Measurements from ENCODE around the gene MSI2. TPM values are rescaled to one million over a fixed set of nuclear protein-coding genes. Genes with fewer than 3 reads are reported as not detected.
"Not testable (repeated sequence)": the region's sequence is repeated elsewhere in the genome, so short reads cannot be mapped to it uniquely, and the experiment has no call there.

MSI2 gene
- total and polyA plus RNA-seq, 2 donors: 25.3 to 52.5 TPM

DNA sequence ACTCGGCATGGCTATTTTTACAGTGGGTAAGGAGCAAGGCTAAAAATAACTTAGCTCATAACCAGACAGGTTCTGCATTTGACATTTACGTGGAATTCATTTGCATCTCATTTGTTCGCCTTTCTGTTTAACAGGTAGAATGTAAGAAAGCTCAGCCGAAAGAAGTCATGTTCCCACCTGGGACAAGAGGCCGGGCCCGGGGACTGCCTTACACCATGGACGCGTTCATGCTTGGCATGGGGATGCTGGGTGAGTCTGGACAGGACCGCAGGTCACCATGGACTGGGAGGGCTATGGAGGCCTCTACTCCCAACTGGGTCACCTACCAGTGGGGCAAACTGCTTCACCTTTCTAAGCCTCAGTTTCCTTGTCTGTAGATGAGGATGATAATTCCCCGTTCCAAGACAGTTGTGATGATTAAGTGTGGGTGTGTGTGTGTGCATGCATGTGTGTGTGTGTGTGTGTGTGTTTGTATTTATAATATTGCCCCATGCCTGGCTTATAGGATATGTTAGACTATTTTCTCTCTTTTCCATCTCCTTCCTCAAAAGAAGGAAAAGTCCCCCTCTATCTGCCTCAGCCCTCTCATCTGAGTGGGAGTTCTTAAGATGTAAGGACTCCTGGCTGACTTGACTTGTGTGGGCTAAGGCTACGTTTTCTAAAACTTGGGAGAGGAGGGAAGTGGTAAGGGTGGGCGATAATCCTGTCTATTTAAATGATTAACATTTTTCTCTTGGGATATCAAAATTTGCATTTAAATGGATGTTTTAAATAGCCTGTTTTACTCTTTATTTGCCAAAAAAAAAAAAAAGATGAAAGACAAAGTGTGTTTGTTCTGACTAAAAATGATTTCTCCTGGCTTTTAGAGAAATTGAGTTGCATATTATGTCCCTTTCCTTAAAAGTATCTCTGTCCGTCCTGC, 359.8 kb downstream of the MSI2 start:
- no peaks in the 10 kb centered on the region for H3K27me3 ChIP-seq (ENCODE audit: control insufficient read depth in 2 of 2, insufficient read depth in 1 of 2, low read length in 1 of 2)
- H3K4me1 ChIP-seq (ENCODE audit: control insufficient read depth in 2 of 2, insufficient read depth in 2 of 2, low read length in 2 of 2): peaks cover 0 to 7% of the 10 kb centered on the region in 2 donors
- H3K4me3 ChIP-seq (ENCODE audit: low read length in 2 of 2): no peak overlapping the region
- 98% methylated on average over 13 of the region's 13 CpGs for WGBS
- H3K36me3 ChIP-seq (ENCODE audit: control insufficient read depth in 2 of 2, insufficient read depth in 2 of 2, low read length in 1 of 2): peaks cover 31 to 61% of the 10 kb centered on the region in 2 donors
- H3K27ac ChIP-seq (ENCODE audit: low read depth in 1 of 2, low read length in 1 of 2): no peak overlapping the region
- no peak for DNase-seq (ENCODE audit: low read depth in 6 of 9, low spot score in 9 of 9)
- peaks cover 0 to 3% of the 10 kb centered on the region in 2 donors for H3K9me3 ChIP-seq (ENCODE audit: control insufficient read depth in 2 of 2, insufficient read depth in 1 of 2, low read length in 1 of 2)

DNA sequence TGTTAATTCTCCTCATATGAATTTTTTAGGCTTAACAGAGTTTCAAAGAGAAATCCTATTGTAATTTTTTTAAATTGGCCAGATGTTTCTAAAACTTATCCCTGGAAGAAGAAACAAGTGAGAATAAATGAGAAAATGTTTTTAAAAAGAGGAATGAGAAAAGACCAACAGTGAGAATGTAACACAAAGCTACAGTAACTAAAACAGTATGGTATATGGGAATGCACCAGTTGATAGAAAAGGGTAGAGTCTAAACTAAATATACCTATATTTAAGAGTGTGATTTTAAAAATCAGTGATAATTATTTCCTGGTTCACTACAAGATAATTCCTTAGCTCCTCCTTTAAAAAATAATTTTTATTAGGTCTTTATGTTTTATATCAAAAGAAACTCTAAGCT, 360.9 kb downstream of the MSI2 start:
- Histone ChIP-seq H3K27me3 (ENCODE audit: control insufficient read depth in 2 of 2, insufficient read depth in 1 of 2, low read length in 1 of 2) (no peaks in the 10 kb centered on the region), H3K27ac (ENCODE audit: low read depth in 1 of 2, low read length in 1 of 2) (no peak overlapping the region), H3K4me3 (ENCODE audit: low read length in 2 of 2) (no peak overlapping the region), H3K9me3 (ENCODE audit: control insufficient read depth in 2 of 2, insufficient read depth in 1 of 2, low read length in 1 of 2) (peaks cover 0 to 3% of the 10 kb centered on the region in 2 donors), H3K4me1 (ENCODE audit: control insufficient read depth in 2 of 2, insufficient read depth in 2 of 2, low read length in 2 of 2) (peaks cover 0 to 5% of the 10 kb centered on the region in 2 donors), H3K36me3 (ENCODE audit: control insufficient read depth in 2 of 2, insufficient read depth in 2 of 2, low read length in 1 of 2) (peaks cover 31 to 67% of the 10 kb centered on the region in 2 donors)
- DNase-seq (ENCODE audit: low read depth in 6 of 9, low spot score in 9 of 9): no peak

DNA sequence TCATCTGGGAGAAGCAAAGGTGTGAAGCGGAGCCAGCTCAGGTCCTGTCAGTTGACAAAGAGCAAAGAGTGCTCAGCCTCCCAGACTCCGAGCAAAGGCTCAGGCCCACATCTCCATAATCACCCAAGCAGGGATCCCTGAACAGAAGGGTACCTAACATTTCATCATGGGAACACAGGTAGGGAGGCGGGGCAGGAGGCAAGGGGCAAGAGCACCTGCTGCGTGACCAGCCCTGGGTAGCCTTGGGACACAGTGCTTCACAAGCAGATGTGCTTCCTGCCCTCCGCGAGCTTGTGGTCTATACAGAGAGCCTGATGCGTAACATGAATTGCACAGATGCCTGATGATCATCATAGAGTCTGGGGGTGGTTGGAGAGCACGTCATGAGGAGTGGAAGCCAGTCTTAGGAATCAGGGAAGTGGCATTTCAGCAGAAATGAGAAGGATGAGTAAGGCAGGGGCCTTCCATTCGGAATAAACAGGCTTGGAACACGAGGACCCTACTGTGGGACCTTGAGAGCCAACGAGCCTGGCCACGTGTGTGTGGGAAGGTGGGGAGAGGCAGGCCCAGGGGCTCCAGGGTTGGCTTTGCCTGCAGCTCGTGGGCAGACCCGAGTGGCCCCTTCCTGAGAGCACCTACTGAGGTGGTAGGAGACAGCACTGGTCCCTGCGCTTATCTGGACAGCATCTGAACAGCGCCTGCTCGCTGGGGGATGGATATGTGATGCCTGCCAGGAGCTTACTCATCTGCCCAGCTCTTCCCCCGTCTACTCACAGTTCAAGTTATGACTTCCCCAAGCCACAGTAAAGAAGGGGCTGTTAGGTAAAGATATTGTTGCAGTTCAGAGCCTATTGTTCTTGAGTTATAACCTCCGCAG, 363.0 kb downstream of the MSI2 start:
- no peaks in the 10 kb centered on the region for H3K27me3 ChIP-seq (ENCODE audit: control insufficient read depth in 2 of 2, insufficient read depth in 1 of 2, low read length in 1 of 2)
- 95% methylated on average over 19 of the region's 19 CpGs for WGBS
- peaks cover 31 to 81% of the 10 kb centered on the region in 2 donors for H3K36me3 ChIP-seq (ENCODE audit: control insufficient read depth in 2 of 2, insufficient read depth in 2 of 2, low read length in 1 of 2)
- no peak overlapping the region for H3K4me3 ChIP-seq (ENCODE audit: low read length in 2 of 2)
- H3K27ac ChIP-seq (ENCODE audit: low read depth in 1 of 2, low read length in 1 of 2): no peak overlapping the region
- H3K4me1 ChIP-seq (ENCODE audit: control insufficient read depth in 2 of 2, insufficient read depth in 2 of 2, low read length in 2 of 2): peaks cover 0 to 5% of the 10 kb centered on the region in 2 donors
- H3K9me3 ChIP-seq (ENCODE audit: control insufficient read depth in 2 of 2, insufficient read depth in 1 of 2, low read length in 1 of 2): peaks cover 0 to 3% of the 10 kb centered on the region in 2 donors
- DNase-seq (ENCODE audit: low read depth in 6 of 9, low spot score in 9 of 9): no peak

DNA sequence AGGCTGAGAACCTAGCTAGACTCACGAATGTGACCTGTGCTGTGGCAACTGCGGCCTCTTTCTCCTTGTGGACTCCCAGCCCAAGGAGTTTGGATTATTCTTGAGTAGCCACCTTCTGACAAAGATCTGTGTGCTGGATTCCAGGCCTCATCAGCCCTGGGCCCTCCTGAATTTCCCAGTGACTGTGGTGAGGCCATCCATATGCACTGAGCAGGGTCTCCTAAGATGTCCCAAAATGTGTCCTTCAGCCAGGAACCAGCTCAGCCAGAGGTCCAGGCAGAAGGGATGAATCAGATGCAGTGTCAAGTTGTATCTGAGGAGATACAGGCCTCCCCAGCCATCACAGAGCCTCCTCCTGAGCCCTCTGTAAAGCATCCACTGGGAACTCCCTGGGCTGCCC, 364.3 kb downstream of the MSI2 start:
- Histone ChIP-seq H3K27ac (ENCODE audit: low read depth in 1 of 2, low read length in 1 of 2) (no peak overlapping the region), H3K4me3 (ENCODE audit: low read length in 2 of 2) (no peak overlapping the region), H3K4me1 (ENCODE audit: control insufficient read depth in 2 of 2, insufficient read depth in 2 of 2, low read length in 2 of 2) (peaks cover 0 to 5% of the 10 kb centered on the region in 2 donors), H3K27me3 (ENCODE audit: control insufficient read depth in 2 of 2, insufficient read depth in 1 of 2, low read length in 1 of 2) (no peaks in the 10 kb centered on the region), H3K9me3 (ENCODE audit: control insufficient read depth in 2 of 2, insufficient read depth in 1 of 2, low read length in 1 of 2) (peaks cover 0 to 3% of the 10 kb centered on the region in 2 donors), H3K36me3 (ENCODE audit: control insufficient read depth in 2 of 2, insufficient read depth in 2 of 2, low read length in 1 of 2) (peaks cover 33 to 84% of the 10 kb centered on the region in 2 donors)
- no peak for DNase-seq (ENCODE audit: low read depth in 6 of 9, low spot score in 9 of 9)
- 99% methylated on average over 2 of the region's 2 CpGs for WGBS

DNA sequence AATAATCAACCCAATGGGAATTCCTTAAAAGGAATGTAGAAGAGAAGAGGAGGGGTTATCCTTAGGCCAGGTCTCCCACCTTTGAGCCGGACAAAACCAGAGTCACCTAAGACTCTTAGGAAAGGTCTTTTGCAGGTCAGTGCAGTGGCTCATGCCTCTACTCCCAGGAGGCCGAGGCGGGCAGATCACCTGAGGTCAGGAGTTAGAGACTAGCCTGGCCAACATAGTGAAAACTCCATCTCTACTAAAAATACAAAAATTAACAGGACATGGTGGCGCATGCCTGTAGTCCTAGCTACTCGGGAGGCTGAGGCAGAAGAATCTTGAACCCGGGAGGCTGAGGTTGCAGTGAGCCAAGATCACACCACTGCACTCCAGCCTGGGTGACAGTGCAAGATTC, 365.5 kb downstream of the MSI2 start:
- WGBS: over 99% methylated on average over 6 of the region's 6 CpGs
- not testable (repeated sequence) for H3K4me3 ChIP-seq (ENCODE audit: low read length in 2 of 2); H3K9me3 ChIP-seq (ENCODE audit: control insufficient read depth in 2 of 2, insufficient read depth in 1 of 2, low read length in 1 of 2); DNase-seq (ENCODE audit: low read depth in 6 of 9, low spot score in 9 of 9); H3K4me1 ChIP-seq (ENCODE audit: control insufficient read depth in 2 of 2, insufficient read depth in 2 of 2, low read length in 2 of 2); H3K27ac ChIP-seq (ENCODE audit: low read depth in 1 of 2, low read length in 1 of 2); H3K27me3 ChIP-seq (ENCODE audit: control insufficient read depth in 2 of 2, insufficient read depth in 1 of 2, low read length in 1 of 2)
- H3K36me3 ChIP-seq (ENCODE audit: control insufficient read depth in 2 of 2, insufficient read depth in 2 of 2, low read length in 1 of 2): peaks cover 33 to 83% of the 10 kb centered on the region in 2 donors

DNA sequence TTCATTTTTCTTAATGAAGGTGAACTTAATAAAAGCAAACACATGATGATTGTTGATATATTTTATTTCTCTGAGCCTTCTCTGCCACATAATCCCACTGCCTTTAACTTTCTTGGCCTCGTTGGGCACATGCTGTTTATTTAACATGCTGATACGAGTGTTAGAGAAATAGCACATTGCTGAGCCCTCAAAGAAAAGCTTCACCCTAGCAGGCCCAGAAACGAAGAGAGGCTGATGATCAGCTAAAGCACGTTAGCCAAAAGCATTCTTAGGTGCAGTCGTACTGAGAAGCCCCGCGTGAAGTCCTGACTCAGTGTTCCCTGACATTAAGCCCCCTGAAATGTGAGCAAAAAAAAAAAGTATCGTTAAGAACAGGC, 366.0 kb downstream of the MSI2 start:
- H3K27me3 ChIP-seq (ENCODE audit: control insufficient read depth in 2 of 2, insufficient read depth in 1 of 2, low read length in 1 of 2): no peaks in the 10 kb centered on the region
- H3K4me1 ChIP-seq (ENCODE audit: control insufficient read depth in 2 of 2, insufficient read depth in 2 of 2, low read length in 2 of 2): peaks cover 0 to 5% of the 10 kb centered on the region in 2 donors
- DNase-seq (ENCODE audit: low read depth in 6 of 9, low spot score in 9 of 9): no peak
- no peak overlapping the region for H3K4me3 ChIP-seq (ENCODE audit: low read length in 2 of 2)
- WGBS: 92% methylated on average over 8 of the region's 8 CpGs
- H3K9me3 ChIP-seq (ENCODE audit: control insufficient read depth in 2 of 2, insufficient read depth in 1 of 2, low read length in 1 of 2): peaks cover 0 to 3% of the 10 kb centered on the region in 2 donors
- no peak overlapping the region for H3K27ac ChIP-seq (ENCODE audit: low read depth in 1 of 2, low read length in 1 of 2)
- peaks cover 38 to 83% of the 10 kb centered on the region in 2 donors for H3K36me3 ChIP-seq (ENCODE audit: control insufficient read depth in 2 of 2, insufficient read depth in 2 of 2, low read length in 1 of 2)

DNA sequence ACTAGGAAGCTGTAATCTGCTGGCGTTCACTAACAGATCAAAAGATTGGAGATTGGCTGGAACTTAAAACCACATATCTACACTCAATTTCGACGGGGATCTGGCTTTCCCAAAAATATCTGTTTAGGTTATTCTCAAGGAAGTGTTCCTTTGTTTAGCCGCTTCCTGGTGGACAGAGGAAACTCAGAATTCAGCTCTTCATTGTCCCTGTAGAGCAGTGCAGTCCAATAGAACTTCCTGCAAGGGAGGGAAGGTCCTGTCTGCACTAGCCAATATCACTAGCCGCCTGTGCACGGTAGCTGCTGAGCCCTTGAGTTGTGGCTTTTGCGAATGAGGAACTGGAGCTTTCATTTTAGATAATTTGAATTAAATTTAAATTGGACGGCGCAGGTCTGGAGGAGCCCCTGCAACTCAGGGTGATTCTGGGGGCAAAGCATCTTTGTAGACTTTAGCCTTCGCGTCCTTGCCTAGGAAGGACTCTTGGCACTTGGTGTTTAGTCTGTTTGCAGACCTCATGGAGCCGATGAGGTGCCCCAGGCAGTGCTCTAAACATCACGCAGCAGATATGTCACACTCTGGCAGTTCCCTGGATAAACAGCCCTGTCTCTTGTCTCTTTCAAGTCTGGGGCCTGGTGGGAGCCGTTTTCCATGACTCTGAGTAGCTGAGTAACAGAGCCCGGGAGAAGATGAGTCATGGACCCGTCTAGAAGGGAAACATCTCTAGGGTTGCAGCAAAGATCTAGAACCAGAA, 366.5 kb downstream of the MSI2 start:
- Histone ChIP-seq H3K36me3 (ENCODE audit: control insufficient read depth in 2 of 2, insufficient read depth in 2 of 2, low read length in 1 of 2) (peaks cover 44 to 83% of the 10 kb centered on the region in 2 donors), H3K9me3 (ENCODE audit: control insufficient read depth in 2 of 2, insufficient read depth in 1 of 2, low read length in 1 of 2) (no peaks in the 10 kb centered on the region), H3K27me3 (ENCODE audit: control insufficient read depth in 2 of 2, insufficient read depth in 1 of 2, low read length in 1 of 2) (no peaks in the 10 kb centered on the region), H3K4me3 (ENCODE audit: low read length in 2 of 2) (no peak overlapping the region), H3K27ac (ENCODE audit: low read depth in 1 of 2, low read length in 1 of 2) (no peak overlapping the region), H3K4me1 (ENCODE audit: control insufficient read depth in 2 of 2, insufficient read depth in 2 of 2, low read length in 2 of 2) (peaks cover 0 to 5% of the 10 kb centered on the region in 2 donors)
- 90% methylated on average over 16 of the region's 16 CpGs for WGBS
- no peak for DNase-seq (ENCODE audit: low read depth in 6 of 9, low spot score in 9 of 9)

DNA sequence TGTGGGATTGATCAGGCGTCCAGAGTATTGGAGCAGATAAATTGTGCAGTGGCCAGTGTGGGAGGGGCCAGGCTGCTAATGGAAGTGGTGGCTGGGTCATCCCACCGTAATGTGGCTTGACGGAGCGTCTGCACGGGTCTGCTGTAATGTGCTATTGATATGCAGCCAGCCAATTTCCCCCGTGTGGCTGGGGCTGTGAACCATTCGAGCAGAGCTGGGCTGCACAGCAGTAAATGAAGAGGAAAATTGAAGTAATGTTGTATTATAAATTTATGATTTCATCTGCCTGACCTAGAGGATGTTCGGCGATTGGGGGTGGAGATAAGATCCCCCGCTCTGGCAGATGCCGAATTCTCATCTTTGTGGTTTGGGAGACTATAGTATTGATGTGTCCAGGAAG, 367.3 kb downstream of the MSI2 start:
- no peak for DNase-seq (ENCODE audit: low read depth in 6 of 9, low spot score in 9 of 9)

More for the DNA sequence above, 367.3 kb downstream of the MSI2 start:
- Histone ChIP-seq H3K4me1 (ENCODE audit: control insufficient read depth in 2 of 2, insufficient read depth in 2 of 2, low read length in 2 of 2) (peaks cover 0 to 5% of the 10 kb centered on the region in 2 donors), H3K36me3 (ENCODE audit: control insufficient read depth in 2 of 2, insufficient read depth in 2 of 2, low read length in 1 of 2) (peaks cover 44 to 85% of the 10 kb centered on the region in 2 donors), H3K4me3 (ENCODE audit: low read length in 2 of 2) (no peak overlapping the region), H3K27ac (ENCODE audit: low read depth in 1 of 2, low read length in 1 of 2) (no peak overlapping the region), H3K27me3 (ENCODE audit: control insufficient read depth in 2 of 2, insufficient read depth in 1 of 2, low read length in 1 of 2) (no peaks in the 10 kb centered on the region), H3K9me3 (ENCODE audit: control insufficient read depth in 2 of 2, insufficient read depth in 1 of 2, low read length in 1 of 2) (no peaks in the 10 kb centered on the region)
- WGBS: 96% methylated on average over 11 of the region's 11 CpGs
